DND-41 (cell line): Measurements from ENCODE around the gene HDAC8.

ENCODE experiments used
- CTCF ChIP-seq: IDR thresholded peaks from 2 replicates; pipeline ENCODE4 v1.5.1; 2012; ENCODE audit warnings: borderline replicate concordance, low read length, moderate library complexity, mild to moderate bottlenecking; ENCODE audit not compliant: poor library complexity, severe bottlenecking; ENCODE audit errors: extremely low read depth
- EZH2 ChIP-seq: IDR thresholded peaks from 3 replicates; pipeline ENCODE4 v1.6.1; 2012; ENCODE audit warnings: borderline replicate concordance, low read depth, mild to moderate bottlenecking, moderate library complexity, low read length, inconsistent platforms; ENCODE audit not compliant: severe bottlenecking

- TF ChIP-seq CTCF (no peak), EZH2 (no peak)
Observed at GRCh38 chrX:72371405-72371804, 201.2 kb downstream of the HDAC8 start.
